Prostate gland (tissue), 2 donors: Measurements from ENCODE around the gene TMEM135.

Experiments
- CTCF ChIP-seq, 4 experiments: fragments of 200-600 bp in 2 of 4; fragments of 450-650 bp in 2 of 4; sonication (generic) in 2 of 4; IDR thresholded peaks; 1 replicate in 3 of 4; 2 replicates in 1 of 4; pipeline ENCODE4 v1.5.1; 2016 to 2019; ENCODE audit warnings: antibody characterized with exemption in 4 of 4, mild to moderate bottlenecking in 2 of 4, moderate library complexity in 2 of 4
- POLR2A ChIP-seq: fragments of 450-650 bp; IDR thresholded peaks from one replicate; pipeline ENCODE4 v1.6.1; 2016; ENCODE audit warnings: antibody characterized with exemption, mild to moderate bottlenecking

GRCh38 chr11:87179621-87180020, 141.9 kb downstream of the TMEM135 start:
- TF ChIP-seq POLR2A = no peak
- no peak for TF ChIP-seq CTCF (IDR thresholded peaks at IDR 0.05)
